Stimulated activated CD8-positive, alpha-beta memory T cell treated with anti-CD3 and anti-CD28 coated beads, Interleukin-12 subunit alpha, Interleukin-12 subunit beta, amount 100 ng/mL, for 4 hours (primary cell): Measurements from ENCODE around the gene RNU11.
"Not testable (repeated sequence)": the region's sequence is repeated elsewhere in the genome, so short reads cannot be mapped to it uniquely, and the experiment has no call there.

Experiments
- DNase-seq: peaks from one replicate; pipeline ENCODE4 v3.0.0-alpha.2; 2020; ENCODE audit warnings: low read depth

Gene RNU11

DNA sequence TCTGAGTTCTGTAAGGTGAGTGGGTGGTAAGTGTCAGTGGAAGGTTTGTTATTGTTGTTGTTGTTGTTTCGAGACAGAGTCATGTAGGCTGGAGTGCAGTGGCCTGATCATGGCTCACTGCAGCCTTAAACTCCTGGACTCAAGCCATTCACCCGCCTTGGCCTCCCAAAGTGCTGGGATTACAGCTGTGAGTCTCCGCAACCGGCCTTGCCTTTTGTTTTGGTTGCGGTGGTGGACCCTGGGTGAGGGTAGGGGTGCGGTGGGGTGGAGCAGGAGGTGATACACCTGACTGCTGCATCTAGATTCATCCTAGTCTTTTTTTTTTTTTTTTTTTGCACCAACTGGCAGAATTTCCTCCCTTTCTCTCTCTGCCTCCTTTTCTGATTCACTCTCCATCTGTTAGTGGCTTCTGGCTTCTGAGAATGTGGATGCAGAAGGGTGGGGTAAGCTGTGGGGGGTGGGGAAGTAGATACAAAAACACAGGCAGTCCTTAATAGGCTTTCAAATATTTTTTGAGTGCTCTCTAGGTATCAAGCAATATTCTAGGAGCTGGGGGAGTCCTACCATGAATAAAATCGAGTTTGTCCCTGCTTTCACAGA lies 15.6 kb downstream of the RNU11 start:
- no peak for DNase-seq

DNA sequence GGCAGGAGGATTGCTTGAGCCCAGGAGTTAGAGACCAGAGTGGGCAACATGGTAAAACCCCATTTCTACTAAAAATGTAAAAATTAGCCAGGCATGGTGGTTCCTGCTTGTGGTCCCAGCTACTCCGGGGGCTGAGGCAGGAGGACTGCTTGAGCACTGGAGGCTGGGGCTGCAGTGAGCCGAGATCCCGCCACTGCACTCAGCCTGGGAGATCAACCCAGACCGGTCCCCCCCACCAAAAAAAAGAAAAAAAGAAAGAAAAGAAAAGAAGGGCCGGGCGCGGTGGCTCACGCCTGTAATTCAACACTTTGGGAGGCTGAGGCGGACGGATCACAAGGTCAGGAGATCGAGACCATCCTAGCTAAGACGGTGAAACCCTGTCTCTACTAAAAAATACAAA lies 18.4 kb downstream of the RNU11 start:
- DNase-seq, result no peak

DNA sequence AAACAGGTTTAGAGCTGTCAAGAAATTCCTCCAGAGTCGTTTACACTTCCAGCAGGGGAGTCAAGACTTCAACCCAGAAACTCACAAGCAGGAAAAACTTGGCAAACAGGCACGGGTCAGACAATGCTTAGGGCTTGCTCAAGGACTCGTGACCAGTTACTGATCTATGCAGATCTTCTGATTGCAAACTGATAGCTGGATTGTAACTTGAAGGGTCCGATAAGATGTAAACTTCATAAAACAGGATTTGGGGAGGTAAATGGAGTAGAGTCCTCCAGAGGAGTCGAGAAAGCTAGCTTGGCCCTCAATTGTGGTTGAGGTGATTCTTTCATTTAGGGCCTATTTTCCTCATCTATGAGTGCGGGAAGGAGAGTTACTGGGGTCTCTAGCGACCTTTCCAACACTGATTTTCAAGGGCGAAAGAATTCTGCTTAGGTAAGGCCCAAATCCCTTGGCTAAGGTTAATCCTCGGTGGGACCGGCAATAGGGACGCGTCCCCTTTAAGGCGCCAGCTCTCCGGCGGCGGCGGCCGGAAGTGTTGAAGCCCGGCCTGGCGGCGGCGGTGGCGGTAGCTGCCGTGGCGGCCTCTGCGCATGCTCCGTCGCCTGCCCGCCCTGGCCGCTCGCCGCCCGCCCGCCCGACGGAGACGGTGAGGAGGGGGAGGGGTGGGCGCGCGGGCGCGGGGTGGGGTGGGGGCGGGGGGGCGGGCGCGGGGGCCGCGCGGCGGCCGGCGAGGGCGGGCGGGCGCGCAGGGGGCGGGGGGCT lies 20.0 kb downstream of the RNU11 start, which contains the start of gene GMEB1:
TSS of gene GMEB1 (plus strand) at position 594 of the 765 bp plus-strand sequence. CDS start 14,829 bp downstream, outside the sequence.
- DNase-seq, result peak; percentile 78

DNA sequence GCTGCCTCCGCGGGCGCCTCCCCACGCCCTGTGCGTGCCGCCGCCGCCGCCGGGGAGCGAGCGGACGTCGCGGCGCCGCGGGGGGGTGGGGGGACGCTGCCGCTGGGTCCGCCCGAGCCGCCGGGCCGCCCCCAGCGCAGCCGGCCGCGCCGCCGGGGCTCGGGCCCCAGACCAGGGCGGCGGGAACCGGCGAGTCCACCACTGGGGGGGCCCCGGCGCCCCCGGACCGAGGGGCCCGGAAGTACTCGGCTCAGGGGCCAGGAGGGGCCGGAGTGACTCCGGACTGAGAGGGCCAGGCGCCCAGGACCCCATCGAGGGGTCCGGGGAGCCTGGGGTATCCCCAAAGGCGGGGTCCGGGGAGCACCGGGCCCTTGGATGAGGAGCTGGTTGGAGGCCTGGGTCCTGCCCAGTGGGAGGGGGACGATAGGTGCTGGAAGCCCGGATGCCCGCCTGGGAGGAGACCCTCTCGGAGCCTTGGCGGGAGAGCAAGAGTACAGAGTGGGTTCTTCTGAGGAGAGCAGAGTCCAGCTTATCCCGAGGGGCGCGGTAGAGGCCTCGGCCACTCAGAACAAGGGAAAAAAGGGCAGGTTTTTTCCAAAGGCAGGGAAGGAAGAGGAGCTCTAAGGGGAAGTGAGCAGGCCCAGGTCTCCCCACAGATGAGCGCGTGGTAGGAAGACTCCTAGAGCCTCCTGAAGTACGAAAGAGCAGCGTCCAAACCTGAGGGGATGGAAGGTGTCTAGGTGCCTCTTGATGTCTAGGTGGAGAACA lies 20.7 kb downstream of the RNU11 start:
- DNase-seq, result peak; percentile 24

DNA sequence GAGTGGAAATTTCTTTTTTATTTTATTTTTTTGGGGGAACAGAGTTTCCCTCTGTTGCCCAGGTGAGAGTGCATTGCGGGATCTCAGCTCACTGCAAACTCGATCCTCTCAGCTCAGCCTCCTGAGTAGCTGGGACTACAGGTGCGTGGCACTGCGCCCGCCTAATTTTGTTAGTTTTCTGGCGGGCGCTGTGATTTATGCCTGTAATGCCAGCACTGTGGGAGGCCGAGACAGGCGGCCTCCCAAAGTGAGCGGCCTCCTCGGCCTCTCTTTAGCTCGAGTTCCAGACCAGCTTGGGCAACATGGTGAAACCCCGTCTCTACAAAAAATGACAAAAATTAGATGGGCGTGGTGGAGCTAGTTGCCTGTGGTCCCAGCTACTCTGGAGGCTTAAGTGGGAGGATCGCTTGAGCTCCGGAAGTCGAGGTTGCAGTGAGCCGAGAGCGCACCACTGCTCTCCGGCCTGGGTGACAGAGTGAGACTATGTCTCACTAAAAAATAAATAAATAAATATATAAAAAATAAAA lies 22.9 kb downstream of the RNU11 start:
- DNase-seq, result no peak

DNA sequence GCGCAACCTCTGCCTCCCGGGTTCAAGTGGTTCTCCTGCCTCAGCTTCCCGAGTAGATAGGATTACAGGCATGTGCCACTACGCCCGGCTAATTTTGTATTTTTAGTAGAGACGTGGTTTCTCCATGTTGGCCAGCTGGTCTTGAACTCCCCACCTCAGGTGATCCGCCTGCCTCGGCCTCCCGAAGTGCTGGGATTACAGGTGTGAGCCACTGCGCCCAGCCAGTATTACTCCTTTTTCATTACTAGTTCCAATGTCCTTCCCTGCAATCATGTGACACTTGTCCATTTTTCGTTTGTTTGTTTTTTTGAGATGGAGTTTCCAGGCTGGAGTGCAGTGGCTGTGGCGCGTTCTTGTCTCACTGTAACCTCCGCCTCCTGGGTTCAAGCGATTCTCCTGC lies 24.6 kb downstream of the RNU11 start:
- not testable (repeated sequence) for DNase-seq

DNA sequence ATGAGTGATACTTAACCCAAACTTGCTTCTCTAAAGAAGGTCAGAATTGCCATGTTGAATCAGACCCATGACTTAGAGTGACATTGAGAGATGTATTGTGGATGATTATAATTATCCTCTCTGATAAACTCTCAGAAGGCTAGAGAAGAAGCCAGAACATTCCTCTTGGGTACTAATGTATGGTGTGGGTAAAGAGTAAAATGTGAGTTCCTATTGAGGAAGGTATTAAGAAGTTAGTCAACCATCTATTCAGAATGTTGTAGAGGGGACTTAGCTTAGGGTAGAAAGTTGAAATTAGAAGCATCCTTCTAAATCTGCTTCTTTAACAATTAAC lies 27.5 kb downstream of the RNU11 start:
- DNase-seq, result no peak

DNA sequence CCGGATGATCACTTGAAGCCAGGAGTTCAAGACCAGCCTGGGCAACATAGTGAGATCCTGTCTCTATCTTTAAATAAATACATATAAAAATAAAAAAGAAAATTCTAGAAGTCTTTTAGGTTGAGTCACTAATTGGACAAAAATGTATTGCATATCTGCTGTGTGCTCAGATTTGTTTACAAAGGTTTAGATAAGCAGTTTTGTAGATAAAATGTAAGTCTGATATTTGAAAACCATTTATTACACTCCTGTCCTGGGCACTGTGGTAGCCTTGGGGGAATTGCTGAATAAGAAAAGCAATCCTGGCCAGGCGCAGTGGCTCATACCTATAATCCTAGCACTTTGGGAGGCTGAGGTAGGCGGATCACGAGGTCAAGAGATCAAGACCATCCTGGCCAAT lies 31.8 kb downstream of the RNU11 start:
- no peak for DNase-seq

DNA sequence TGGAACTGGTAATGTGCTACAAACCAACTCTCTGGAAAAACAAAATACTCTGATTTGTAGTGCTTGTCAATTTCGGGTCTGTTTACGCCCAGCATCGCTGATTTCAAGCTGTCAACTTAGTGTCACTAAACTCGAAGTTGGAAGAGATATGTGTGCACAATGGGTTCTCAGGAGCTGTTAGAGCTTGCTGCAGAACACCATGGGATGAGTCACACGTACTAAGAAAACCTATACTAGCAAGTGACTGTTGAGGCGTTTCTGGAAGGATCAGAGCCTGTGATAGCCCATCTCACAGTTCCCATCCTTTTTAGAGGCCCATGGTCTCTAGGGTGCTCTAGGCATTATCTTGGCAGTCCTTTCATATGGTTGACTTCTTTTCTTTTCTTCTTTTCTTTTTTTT lies 34.4 kb downstream of the RNU11 start:
- DNase-seq, result no peak

DNA sequence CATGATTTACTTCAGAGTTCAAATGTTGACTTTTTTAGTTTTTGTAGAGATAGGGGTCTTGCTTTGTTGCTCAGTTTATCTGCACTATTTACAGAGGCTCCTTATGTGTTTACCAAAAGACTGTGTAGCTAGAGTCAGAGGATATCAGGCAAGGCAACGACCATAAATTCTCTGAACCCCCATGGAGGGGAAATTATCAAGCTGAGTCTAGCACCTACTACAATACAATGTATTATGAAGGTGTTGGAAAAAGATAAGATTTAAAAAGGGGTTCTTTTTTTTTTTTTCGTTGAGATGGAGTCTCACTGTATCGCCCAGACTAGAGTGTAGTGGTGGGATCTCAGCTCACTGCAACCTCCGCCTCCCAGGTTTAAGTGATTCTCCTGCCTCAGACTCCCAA lies 36.5 kb downstream of the RNU11 start:
- no peak for DNase-seq

DNA sequence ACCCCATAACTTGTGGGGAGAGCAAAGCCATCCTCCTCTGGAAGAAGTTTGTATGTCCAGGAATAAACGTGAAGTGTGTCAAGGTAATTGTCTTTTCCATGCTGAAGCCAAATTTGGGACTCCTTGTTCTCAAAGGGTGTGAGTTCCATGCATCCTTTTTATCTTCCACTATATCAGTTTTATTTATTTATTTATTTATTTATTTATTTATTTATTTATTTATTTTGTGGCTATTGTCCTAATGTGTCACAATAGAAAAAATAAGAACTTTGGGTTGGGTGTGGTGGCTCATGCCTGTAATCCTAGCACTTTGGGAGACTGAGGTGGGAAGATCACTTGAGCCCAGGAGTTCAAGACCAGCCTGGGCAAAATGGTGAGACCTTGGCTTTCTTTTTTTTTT lies 43.2 kb downstream of the RNU11 start:
- not testable (repeated sequence) for DNase-seq
